GM12878 (cell line): ENCODE measurements around the gene ZNF333. TPM values are rescaled to one million over a fixed set of nuclear protein-coding genes. Genes with fewer than 3 reads are reported as not detected.

ENCODE experiments used
- ATAC-seq: fragments of 200-7000 bp; cut with Tn5 transposase; 3 replicates; pipeline ENCODE4 v1.9.1; 2020; ENCODE audit warnings: mild to moderate bottlenecking, moderate library complexity
- BruUV-seq: library from RNA; stranded (reverse); fragments of 400-500 nt; replicated peaks from 2 replicates; lab custom pipeline; 2021; lab: Mats Ljungman, UMichigan
- CTCF ChIA-PET: fragments of 300-600 bp; sonication (Branson Sonifier 250); formaldehyde crosslinking; extraction: SDS; loops from one replicate; lab custom pipeline; 2021; ENCODE audit warnings: inconsistent platforms; lab: Yijun Ruan, JAX
- POLR2A ChIA-PET: fragments of 350-600 bp; formaldehyde crosslinking; extraction: SDS; loops from one replicate; lab custom pipeline; 2021; ENCODE audit warnings: inconsistent platforms; lab: Charles Lee
- RAD21 ChIA-PET: fragments of 300-600 bp; sonication (Branson Sonifier 250); formaldehyde crosslinking; loops from one replicate; lab custom pipeline; 2023; ENCODE audit warnings: antibody characterized with exemption; ENCODE audit not compliant: unreplicated experiment; lab: Charles Lee
- SMC1A ChIA-PET: fragments of 300-600 bp; sonication (Branson Sonifier 250); formaldehyde crosslinking; loops from one replicate; lab custom pipeline; 2023; ENCODE audit not compliant: unreplicated experiment, uncharacterized antibody; lab: Charles Lee
- DNase-seq: peaks from one replicate; pipeline ENCODE4 v3.0.0-alpha.2; 2011; ENCODE audit warnings: low read depth, low spot score
- FAIRE-seq: peaks from 3 replicates; lab custom pipeline; 2011; peaks lifted over from hg19 to GRCh38; lab: Jason Lieb, UNC
- H2AFZ ChIP-seq: 2 replicates; pipeline ENCODE4 v1.6.0; 2011; ENCODE audit warnings: low read depth, low read length, control low read depth; ENCODE audit not compliant: control insufficient read depth
- H3K27ac ChIP-seq: 2 replicates; pipeline ENCODE4 v1.5.1; 2011; ENCODE audit warnings: control low read depth; ENCODE audit not compliant: control insufficient read depth, insufficient read depth
- H3K27me3 ChIP-seq, 2 experiments: replicated peaks in 1 of 2; 2 replicates each; pipeline versions ENCODE4 v1.6.0 to v1.6.1; 2011; ENCODE audit warnings: low read length in 1 of 2; ENCODE audit not compliant: control insufficient read depth in 2 of 2, insufficient read depth in 2 of 2
- H3K36me3 ChIP-seq, 2 experiments: 2 replicates each; pipeline ENCODE4 v1.5.1; 2011; ENCODE audit warnings: low read length in 1 of 2; ENCODE audit not compliant: control insufficient read depth in 2 of 2, insufficient read depth in 2 of 2
- H3K4me1 ChIP-seq: 2 replicates; pipeline ENCODE4 v1.6.1; 2011; ENCODE audit warnings: mild to moderate bottlenecking, low read length, moderate library complexity, mixed read lengths; ENCODE audit not compliant: control insufficient read depth, insufficient read depth
- H3K4me2 ChIP-seq: 2 replicates; pipeline ENCODE4 v1.6.0; 2011; ENCODE audit warnings: control low read depth; ENCODE audit not compliant: control insufficient read depth, insufficient read depth
- H3K4me3 ChIP-seq: fragments of 200-600 bp; sonication (generic); 2 replicates; pipeline ENCODE4 v1.5.1; 2016
- H3K79me2 ChIP-seq: 2 replicates; pipeline ENCODE4 v1.6.0; 2011; ENCODE audit warnings: low read length; ENCODE audit not compliant: control insufficient read depth, insufficient read depth
- H3K9ac ChIP-seq: 2 replicates; pipeline ENCODE4 v1.8.0; 2011; ENCODE audit warnings: low read length, control low read depth, mixed read lengths; ENCODE audit not compliant: control insufficient read depth, insufficient read depth
- H3K9me3 ChIP-seq: replicated peaks from 3 replicates; pipeline ENCODE4 v1.5.1; 2011; ENCODE audit warnings: mild to moderate bottlenecking, low read length; ENCODE audit not compliant: control insufficient read depth, insufficient read depth
- H4K20me1 ChIP-seq: 2 replicates; pipeline ENCODE4 v1.6.0; 2011; ENCODE audit not compliant: control insufficient read depth, insufficient read depth
- HDGF ChIP-seq: fragments of 450-650 bp; IDR thresholded peaks from 2 replicates; pipeline ENCODE4 v1.6.1; 2016; ENCODE audit warnings: antibody characterized with exemption
- MTA2 ChIP-seq: fragments of 450-650 bp; IDR thresholded peaks from 2 replicates; pipeline ENCODE4 v1.6.1; 2016; ENCODE audit warnings: low read depth, mild to moderate bottlenecking, moderate library complexity
- MXI1 ChIP-seq: fragments of 150-350 bp; IDR thresholded peaks from 2 replicates; pipeline ENCODE4 v1.6.1; 2011; ENCODE audit warnings: low read depth, mild to moderate bottlenecking, inconsistent platforms, low read length, improper control_type of control experiment
- WGBS: methylation state at CpG from one replicate; pipeline ENCODE4 v1.1.6; 2016; ENCODE audit warnings: low lambda C conversion rate; ENCODE audit not compliant: insufficient replicate concordance, insufficient coverage; ENCODE audit errors: missing lambda C conversion rate; 5-methylcytosine and 5-hydroxymethylcytosine counted together
- in situ Hi-C: fragments of 300-500 bp; cut with MboI; formaldehyde crosslinking; loops from 9 replicates; pipeline ENCODE4 v1.14.3; 2018; ENCODE audit warnings: mixed read lengths
- intact Hi-C: fragments of 100-400 bp; cut with micrococcal nuclease; formaldehyde crosslinking; loops from one replicate; pipeline ENCODE4 v1.14.2; 2022; ENCODE audit not compliant: unreplicated experiment
- polyA plus RNA-seq, 11 experiments: library from polyadenylated mRNA; depleted of rRNA in 4 of 11; unstranded in 6 of 11; stranded (reverse) in 5 of 11; fragments of >200 nt; fragmentation: Nextera tagmentation in 4 of 11; fragmentation: Illumina TruSeq in 1 of 11; extraction: Ambion mirVana in 4 of 11; extraction: Trizol in 1 of 11; gene quantifications; 1 replicate in 1 of 11; 2 replicates in 10 of 11; pipeline versions ENCODE4 v1.2.1 to v1.2.3, GENCODE V29; 2011 to 2016; ENCODE audit warnings: inconsistent platforms in 2 of 11, missing spikeins in 2 of 11, low read depth in 1 of 11
- total RNA-seq, 4 experiments: library from RNA; depleted of rRNA in 3 of 4; stranded (reverse); fragments of >200 nt in 3 of 4; fragmentation: Illumina TruSeq in 1 of 4; extraction: Trizol in 1 of 4; gene quantifications; 2 replicates each; pipeline versions ENCODE4 v1.2.1 to v1.2.3, GENCODE V29; 2013 to 2021
- TF ChIP-seq, protein P1 (sequence below): fragments of 450-650 bp; IDR thresholded peaks from 2 replicates; pipeline ENCODE4 v1.6.1; 2018; ENCODE audit warnings: mild to moderate bottlenecking, low read depth, moderate library complexity; ENCODE audit not compliant: partially characterized antibody

ZNF333 gene
- total and polyA plus RNA-seq, 10 of the 15 experiments (the other 5 are each of a cell fraction or from before 2014, with no cell fraction given), result 2.3 to 14.1 (median 5.7) TPM

DNA sequence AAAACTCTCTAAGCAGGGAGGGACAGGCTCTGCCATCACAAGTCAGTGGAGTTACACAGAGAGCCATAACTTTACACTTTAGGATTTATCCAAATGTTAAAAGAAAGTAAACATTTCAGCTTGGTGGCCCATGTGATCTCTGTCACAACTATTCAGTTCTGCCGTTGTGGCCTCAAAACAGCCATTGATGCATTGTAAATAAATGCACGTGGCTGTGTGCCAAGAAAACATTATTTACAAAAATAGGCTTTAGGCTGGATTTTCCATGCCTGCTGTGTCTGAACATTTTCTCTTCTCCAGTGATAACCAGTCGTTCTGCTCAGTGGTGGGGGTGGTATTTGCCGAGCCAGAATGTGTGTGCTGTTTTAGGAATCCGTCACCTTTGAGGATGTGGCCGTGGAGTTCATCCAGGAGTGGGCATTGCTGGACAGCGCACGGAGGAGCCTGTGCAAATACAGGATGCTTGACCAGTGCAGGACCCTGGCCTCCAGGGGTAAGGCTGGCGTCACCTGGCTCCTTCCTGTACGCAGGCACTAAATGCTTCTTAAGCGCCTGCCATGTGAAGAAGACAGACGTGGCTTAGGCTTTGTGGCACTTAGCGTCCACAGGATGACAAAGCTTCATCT, 4.9 kb downstream of the ZNF333 start:
- Histone ChIP-seq H3K4me3 (no peak overlapping the region), H3K4me1 (no peaks in the 10 kb centered on the region), H2AFZ (no peak overlapping the region), H3K9me3 (no peaks in the 10 kb centered on the region), H3K27ac (no peak overlapping the region), H3K27me3 (no peaks in the 10 kb centered on the region), H3K36me3 (no peaks in the 10 kb centered on the region; a peak in 2 of 4 replicates), H4K20me1 (no peaks in the 10 kb centered on the region), H3K4me2 (no peak overlapping the region), H3K9ac (no peak overlapping the region), H3K79me2 (no peaks in the 10 kb centered on the region; the same call in 1 of the 2 replicates)
- ChIA-PET RAD21 (no interaction called here), CTCF (interaction anchor here (0.6 to 12.9 kb wide), 2 partner anchors 119 to 753 kb away, joined by 3 to 803 read pairs; partner anchors contain the start of gene NDUFB7), SMC1A (interaction anchor here (0.6 kb wide), 1 partner anchor 1320 kb away, joined by 4 read pairs; no protein-coding TSS in a partner anchor), POLR2A (interaction anchor here (0.7 kb wide), 1 partner anchor 68 kb away, joined by 3 read pairs; no protein-coding TSS in a partner anchor)
- ATAC-seq (no peak), DNase-seq (no peak), FAIRE-seq (no peak)
- no TSS peak for BruUV-seq
- TF ChIP-seq HDGF (no peak), MXI1 (no peak), MTA2 (no peak)
- TF ChIP-seq, protein P1, sequence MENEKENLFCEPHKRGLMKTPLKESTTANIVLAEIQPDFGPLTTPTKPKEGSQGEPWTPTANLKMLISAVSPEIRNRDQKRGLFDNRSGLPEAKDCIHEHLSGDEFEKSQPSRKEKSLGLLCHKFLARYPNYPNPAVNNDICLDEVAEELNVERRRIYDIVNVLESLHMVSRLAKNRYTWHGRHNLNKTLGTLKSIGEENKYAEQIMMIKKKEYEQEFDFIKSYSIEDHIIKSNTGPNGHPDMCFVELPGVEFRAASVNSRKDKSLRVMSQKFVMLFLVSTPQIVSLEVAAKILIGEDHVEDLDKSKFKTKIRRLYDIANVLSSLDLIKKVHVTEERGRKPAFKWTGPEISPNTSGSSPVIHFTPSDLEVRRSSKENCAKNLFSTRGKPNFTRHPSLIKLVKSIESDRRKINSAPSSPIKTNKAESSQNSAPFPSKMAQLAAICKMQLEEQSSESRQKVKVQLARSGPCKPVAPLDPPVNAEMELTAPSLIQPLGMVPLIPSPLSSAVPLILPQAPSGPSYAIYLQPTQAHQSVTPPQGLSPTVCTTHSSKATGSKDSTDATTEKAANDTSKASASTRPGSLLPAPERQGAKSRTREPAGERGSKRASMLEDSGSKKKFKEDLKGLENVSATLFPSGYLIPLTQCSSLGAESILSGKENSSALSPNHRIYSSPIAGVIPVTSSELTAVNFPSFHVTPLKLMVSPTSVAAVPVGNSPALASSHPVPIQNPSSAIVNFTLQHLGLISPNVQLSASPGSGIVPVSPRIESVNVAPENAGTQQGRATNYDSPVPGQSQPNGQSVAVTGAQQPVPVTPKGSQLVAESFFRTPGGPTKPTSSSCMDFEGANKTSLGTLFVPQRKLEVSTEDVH, result no peak
- in situ Hi-C loops, result no loop called here
- WGBS, result 77% methylated on average over 13 of the region's 13 CpGs
- intact Hi-C loops, result no loop called here
